B cell (primary cell): Measurements from ENCODE around the gene GNA14. TPM values are rescaled to one million over a fixed set of nuclear protein-coding genes. Genes with fewer than 3 reads are reported as not detected.

Experiments
- ATAC-seq: fragments of 200-7000 bp; cut with Tn5 transposase; one replicate; pipeline ENCODE4 v1.10.0; 2021; ENCODE audit warnings: low read depth, mild to moderate bottlenecking, moderate number of reproducible peaks, moderate library complexity
- CTCF ChIA-PET: fragments of 350-600 bp; sonication (Branson Sonifier 250); formaldehyde crosslinking; loops from one replicate; lab custom pipeline; 2021; ENCODE audit warnings: antibody characterized with exemption, inconsistent platforms; lab: Charles Lee
- POLR2A ChIA-PET: fragments of 350-600 bp; sonication (Branson Sonifier 250); formaldehyde crosslinking; loops from one replicate; lab custom pipeline; 2021; ENCODE audit warnings: antibody characterized with exemption; lab: Charles Lee
- DNase-seq: peaks from one replicate; pipeline ENCODE4 v3.0.0; 2013
- H2AFZ ChIP-seq: 2 replicates; pipeline ENCODE4 v1.6.1; 2012; ENCODE audit warnings: mild to moderate bottlenecking, low read depth, low read length; ENCODE audit not compliant: insufficient read depth, poor library complexity, severe bottlenecking
- H3K27ac ChIP-seq, 2 donors: 1 replicate in 1 of 2; 2 replicates in 1 of 2; pipeline ENCODE4 v1.5.1; 2012 to 2013; ENCODE audit warnings: low read length in 2 of 2, mild to moderate bottlenecking in 2 of 2, moderate library complexity in 1 of 2
- H3K27me3 ChIP-seq, 4 experiments: fragments of 200-600 bp in 1 of 4; sonication (generic) in 1 of 4; replicated peaks in 1 of 4; 1 replicate in 2 of 4; 2 replicates in 2 of 4; pipeline versions ENCODE4 v1.6.1 to v1.7.0; 2013 to 2016; ENCODE audit warnings: low read length in 3 of 4, mild to moderate bottlenecking in 2 of 4, mixed read lengths in 1 of 4, moderate library complexity in 1 of 4; ENCODE audit not compliant: insufficient read depth in 4 of 4, control insufficient read depth in 3 of 4; ENCODE audit errors: control extremely low read depth in 1 of 4
- H3K36me3 ChIP-seq, 2 experiments: replicated peaks in 1 of 2; 1 replicate in 1 of 2; 2 replicates in 1 of 2; pipeline versions ENCODE4 v1.6.1 to v1.7.1; 2013; ENCODE audit warnings: low read length in 1 of 2; ENCODE audit not compliant: insufficient read depth in 2 of 2, control insufficient read depth in 1 of 2; ENCODE audit errors: control extremely low read depth in 1 of 2, extremely low read depth in 1 of 2
- H3K4me1 ChIP-seq, 2 donors: fragments of 200-600 bp in 1 of 2; sonication (generic) in 1 of 2; 1 replicate in 1 of 2; 2 replicates in 1 of 2; pipeline versions ENCODE4 v1.5.1 to v1.6.1; 2013 to 2017; ENCODE audit warnings: low read length in 2 of 2; ENCODE audit not compliant: control insufficient read depth in 2 of 2, insufficient read depth in 2 of 2
- H3K4me2 ChIP-seq: replicated peaks from 2 replicates; pipeline ENCODE3; 2012; ENCODE audit warnings: mild to moderate bottlenecking, low read depth, low read length; ENCODE audit not compliant: poor library complexity, severe bottlenecking
- H3K4me3 ChIP-seq, 5 experiments: fragments of 200-600 bp in 1 of 5; sonication (generic) in 1 of 5; 1 replicate in 3 of 5; 2 replicates in 2 of 5; pipeline versions ENCODE4 v1.5.1 to v1.7.0; 2011 to 2016; ENCODE audit warnings: low read length in 4 of 5, mild to moderate bottlenecking in 4 of 5, low read depth in 2 of 5, control low read depth in 1 of 5, moderate library complexity in 1 of 5; ENCODE audit not compliant: insufficient read depth in 1 of 5; ENCODE audit errors: control extremely low read depth in 1 of 5, extremely low read depth in 1 of 5
- H3K79me2 ChIP-seq: fragments of 200-600 bp; sonication (generic); one replicate; pipeline ENCODE4 v1.6.0; 2016; ENCODE audit warnings: low read length; ENCODE audit not compliant: control insufficient read depth, insufficient read depth
- H3K9ac ChIP-seq: fragments of 200-600 bp; sonication (generic); 2 replicates; pipeline ENCODE4 v1.6.1; 2017; ENCODE audit warnings: mild to moderate bottlenecking, low read length, moderate library complexity
- H3K9me3 ChIP-seq, 3 donors: one replicate each; pipeline versions ENCODE4 v1.6.1 to v1.7.1; 2013; ENCODE audit warnings: low read length in 2 of 3; ENCODE audit not compliant: control insufficient read depth in 2 of 3, insufficient read depth in 1 of 3; ENCODE audit errors: control extremely low read depth in 1 of 3
- H4K20me1 ChIP-seq: 2 replicates; pipeline ENCODE4 v1.6.0; 2012; ENCODE audit warnings: mild to moderate bottlenecking, low read length; ENCODE audit not compliant: insufficient read depth, control insufficient read depth, poor library complexity, severe bottlenecking
- H3K27ac Mint-ChIP-seq: one replicate; pipeline ENCODE4 v1.8.0; 2021; ENCODE audit warnings: mixed read lengths
- H3K27me3 Mint-ChIP-seq: one replicate; pipeline ENCODE4 v1.8.0; 2021; ENCODE audit warnings: mixed read lengths
- H3K4me1 Mint-ChIP-seq: one replicate; pipeline ENCODE4 v1.8.0; 2021; ENCODE audit warnings: mixed read lengths
- H3K4me3 Mint-ChIP-seq: one replicate; pipeline ENCODE4 v1.8.0; 2021; ENCODE audit warnings: mixed read lengths
- H3K9me3 Mint-ChIP-seq: one replicate; pipeline ENCODE4 v1.8.0; 2022; ENCODE audit warnings: mixed read lengths; ENCODE audit not compliant: insufficient read depth
- CTCF ChIP-seq: fragments of 200-600 bp; IDR thresholded peaks from one replicate; pipeline ENCODE4 v1.8.0; 2022; ENCODE audit warnings: antibody characterized with exemption, mild to moderate bottlenecking
- EZH2 ChIP-seq: IDR thresholded peaks from 2 replicates; pipeline ENCODE4 v1.6.1; 2012; ENCODE audit warnings: borderline replicate concordance, low read depth, mild to moderate bottlenecking, moderate library complexity, low read length; ENCODE audit not compliant: insufficient read depth, poor library complexity, severe bottlenecking
- WGBS: methylation state at CpG from one replicate; pipeline ENCODE4 v1.1.5; 2013; ENCODE audit warnings: missing lambda C conversion rate; ENCODE audit not compliant: insufficient coverage; 5-methylcytosine and 5-hydroxymethylcytosine counted together
- intact Hi-C: fragments of 100-400 bp; cut with micrococcal nuclease; formaldehyde crosslinking; loops from one replicate; pipeline ENCODE4 v1.10.0; 2022
- polyA plus RNA-seq: library from polyadenylated mRNA; depleted of rRNA; stranded (reverse); fragments of >200 nt; gene quantifications from 2 replicates; pipeline ENCODE4 v1.2.3, GENCODE V29; 2012
- total RNA-seq, 2 donors: library from RNA; stranded (reverse); fragments of 120-200 nt in 1 of 2; gene quantifications; 1 replicate in 1 of 2; 2 replicates in 1 of 2; pipeline versions ENCODE4 v1.2.3 to v1.2.4, GENCODE V29; 2013 to 2022

Gene GNA14
- total and polyA plus RNA-seq, 2 donors (not counting 1 experiment from before 2014, with no cell fraction given) = not detected

- no peak overlapping the region for H3K4me3 ChIP-seq
- H3K27ac ChIP-seq = no peak overlapping the region
- ATAC-seq (no peak), DNase-seq (no peak)
- no peak for TF ChIP-seq CTCF
- no peak for TF ChIP-seq EZH2
- H3K4me1 ChIP-seq = no peaks in the 10 kb centered on the region
- H3K36me3 ChIP-seq = no peaks in the 10 kb centered on the region
- H3K9me3 Mint-ChIP-seq = no peaks in the 10 kb centered on the region
- H3K27ac Mint-ChIP-seq = no peak overlapping the region
- no peak overlapping the region for H3K4me3 Mint-ChIP-seq
- intact Hi-C loops = no loop called here
- H3K9ac ChIP-seq = no peak overlapping the region
- POLR2A ChIA-PET = no interaction called here
- no peaks in the 10 kb centered on the region for H4K20me1 ChIP-seq
- H3K27me3 Mint-ChIP-seq = peaks cover 5% of the 10 kb centered on the region
- H3K9me3 ChIP-seq = no peaks in the 10 kb centered on the region
- H3K4me1 Mint-ChIP-seq = no peaks in the 10 kb centered on the region
- CTCF ChIA-PET = no interaction called here
- H3K4me2 ChIP-seq = no peak overlapping the region
- H2AFZ ChIP-seq = no peak overlapping the region
- H3K27me3 ChIP-seq = no peaks in the 10 kb centered on the region
- H3K79me2 ChIP-seq = no peaks in the 10 kb centered on the region
Measured at GRCh38 chr9:77587042-77587441, 61.1 kb downstream of the GNA14 start.

- Histone ChIP-seq H3K27ac (no peak overlapping the region), H4K20me1 (no peaks in the 10 kb centered on the region), H3K9ac (no peak overlapping the region), H3K4me1 (no peaks in the 10 kb centered on the region), H3K36me3 (no peaks in the 10 kb centered on the region), H3K79me2 (no peaks in the 10 kb centered on the region), H3K27me3 (no peaks in the 10 kb centered on the region), H3K4me3 (no peak overlapping the region), H3K4me2 (no peak overlapping the region), H3K9me3 (no peaks in the 10 kb centered on the region), H2AFZ (no peak overlapping the region)
- ATAC-seq (no peak), DNase-seq (no peak)
- 97% methylated on average over 11 of the region's 12 CpGs for WGBS
- H3K27me3 Mint-ChIP-seq = peaks cover 5% of the 10 kb centered on the region
- POLR2A ChIA-PET = no interaction called here
- no peak overlapping the region for H3K27ac Mint-ChIP-seq
- intact Hi-C loops = no loop called here
- CTCF ChIA-PET = no interaction called here
- H3K9me3 Mint-ChIP-seq = no peaks in the 10 kb centered on the region
- H3K4me1 Mint-ChIP-seq = no peaks in the 10 kb centered on the region
- TF ChIP-seq EZH2 = no peak
- H3K4me3 Mint-ChIP-seq = no peak overlapping the region
Measured at GRCh38 chr9:77586591-77586990, 61.5 kb downstream of the GNA14 start.
